GM21367 (cell line): ENCODE data around the gene EPHX1.
A peak's percentile ranks its signal among the peaks of the same experiment; 100 is the strongest.
"Not testable (repeated sequence)": the region's sequence is repeated elsewhere in the genome, so short reads cannot be mapped to it uniquely, and the experiment has no call there.

Source experiments
- ATAC-seq: cut with Tn5 transposase; IDR thresholded peaks from one replicate; pipeline ENCODE4 v1.9.1; 2021; ENCODE audit not compliant: unreplicated experiment

Gene EPHX1

DNA sequence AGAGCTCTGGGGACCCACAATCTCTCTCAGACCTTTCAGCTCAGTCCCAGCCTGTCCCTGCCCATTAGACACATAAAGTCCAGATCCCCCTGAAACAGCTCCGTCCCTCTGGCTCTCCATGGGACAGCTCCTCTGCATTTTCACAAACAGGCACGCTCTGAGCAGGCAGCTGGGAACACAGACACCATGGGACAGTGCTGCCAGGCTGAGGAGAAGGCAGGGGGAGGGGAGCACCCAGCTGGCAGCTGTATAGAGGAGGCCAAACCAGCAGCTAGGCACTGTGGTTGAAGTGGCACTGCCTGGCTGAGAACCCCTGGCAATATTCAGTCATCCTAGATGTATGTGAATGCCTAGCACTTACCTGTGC, 70.3 kb downstream of the EPHX1 start:
- ATAC-seq, result no peak

DNA sequence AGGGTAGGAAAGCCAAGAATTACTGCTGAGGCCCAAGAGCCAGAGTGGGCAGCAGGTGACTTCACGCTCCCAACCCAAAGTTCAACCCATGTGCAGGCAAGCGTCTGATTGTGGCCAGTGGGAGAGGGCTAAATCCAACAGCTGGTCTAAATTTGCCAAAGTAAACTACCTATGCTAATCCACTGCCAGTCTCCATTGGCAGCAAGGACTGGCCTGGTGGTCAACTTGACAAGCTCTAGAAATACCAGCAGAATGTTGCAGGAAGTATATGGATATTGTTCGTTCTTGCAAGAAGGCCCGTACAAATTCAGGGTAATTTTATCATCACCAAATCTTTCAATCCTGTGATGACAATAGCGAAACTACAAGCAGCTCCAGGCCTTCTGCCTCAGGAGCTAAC, 70.7 kb downstream of the EPHX1 start:
- no peak for ATAC-seq

DNA sequence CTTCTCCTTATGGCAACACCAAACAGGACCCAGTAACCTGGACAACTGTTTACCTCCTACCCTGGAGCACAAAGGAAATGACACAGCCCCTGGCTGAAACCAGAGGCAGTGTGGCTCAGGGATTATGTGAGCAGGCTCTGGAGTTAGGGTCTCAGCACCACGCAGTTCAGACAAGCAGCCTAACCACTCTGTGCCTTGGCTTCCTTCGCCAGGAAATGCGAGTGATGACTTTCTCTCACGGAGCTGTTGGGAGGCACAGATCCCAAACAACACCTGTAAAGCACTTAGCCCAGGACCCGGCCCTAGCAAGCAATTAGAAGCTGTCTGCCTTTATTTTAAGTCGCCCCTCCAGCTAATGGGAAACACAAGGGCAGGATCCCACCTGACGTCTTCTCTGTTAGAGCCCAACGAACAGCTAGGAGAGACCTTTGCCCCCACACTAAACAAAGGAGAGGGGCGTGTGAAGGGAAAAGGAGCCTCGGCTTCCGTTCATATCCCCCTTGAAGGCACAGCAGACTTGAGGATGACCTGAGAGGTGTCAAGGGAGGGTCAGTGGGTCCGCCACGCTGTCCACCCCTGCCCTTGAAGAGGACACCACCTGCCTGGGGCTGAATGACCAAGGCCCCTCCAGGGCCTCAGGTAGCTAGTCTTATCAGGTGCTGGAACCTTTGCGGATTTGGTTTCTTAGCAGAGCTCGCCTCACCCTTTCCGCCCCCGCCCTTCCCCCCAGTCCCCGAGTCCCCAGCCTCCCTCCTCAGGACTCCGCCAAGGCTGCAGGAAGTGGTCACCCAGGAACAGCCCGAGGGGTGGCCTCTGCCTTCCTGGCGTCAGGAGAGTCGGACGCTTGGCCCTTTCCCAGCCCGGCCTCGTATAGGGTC, 71.4 kb downstream of the EPHX1 start:
- ATAC-seq, result no peak

DNA sequence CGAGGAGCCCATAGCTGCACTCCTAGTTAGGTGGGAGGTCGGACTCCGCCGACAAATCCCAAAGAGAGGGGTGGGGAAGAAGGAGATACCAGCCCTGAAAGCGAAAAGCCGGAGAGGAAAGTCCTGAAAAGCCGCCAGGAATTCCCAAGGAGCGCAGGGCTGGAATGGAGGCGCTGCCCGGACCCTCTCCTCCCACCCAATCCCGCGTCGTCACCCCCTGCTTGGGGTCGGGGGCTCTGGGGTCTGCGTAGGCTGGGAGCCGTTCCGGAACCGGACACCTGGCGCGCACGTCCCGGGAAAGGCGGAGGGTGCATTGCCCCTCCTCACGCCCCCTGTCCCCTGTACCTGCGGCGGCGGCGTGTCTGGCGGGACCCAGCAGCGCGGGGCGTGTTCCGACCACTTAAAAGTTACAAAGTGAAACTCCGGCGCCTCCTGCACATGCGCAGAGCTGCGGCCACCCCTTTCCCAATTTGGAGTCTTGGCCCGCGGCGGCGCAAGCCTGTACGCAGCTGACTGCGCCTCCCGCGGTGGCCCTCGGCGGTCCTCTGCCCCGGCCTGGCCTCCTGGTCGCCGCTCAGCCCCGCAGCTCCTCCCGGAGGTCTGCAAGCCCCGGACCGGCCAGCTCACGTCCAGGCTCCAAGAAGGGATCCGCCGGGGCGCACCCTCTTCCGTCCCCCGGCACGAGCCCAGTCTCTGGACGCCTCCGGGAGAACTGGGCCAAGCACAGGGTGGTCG, 72.2 kb downstream of the EPHX1 start, which contains the start of gene TMEM63A:
TMEM63A (minus strand) TSS at position 422 of the 735 bp plus-strand sequence. CDS start 4,800 bp downstream, outside the sequence.
- ATAC-seq, result peak; percentile 66

- peak; percentile 24 for ATAC-seq
Measured at GRCh38 chr1:225882694-225883615, 73.0 kb downstream of the EPHX1 start.

DNA sequence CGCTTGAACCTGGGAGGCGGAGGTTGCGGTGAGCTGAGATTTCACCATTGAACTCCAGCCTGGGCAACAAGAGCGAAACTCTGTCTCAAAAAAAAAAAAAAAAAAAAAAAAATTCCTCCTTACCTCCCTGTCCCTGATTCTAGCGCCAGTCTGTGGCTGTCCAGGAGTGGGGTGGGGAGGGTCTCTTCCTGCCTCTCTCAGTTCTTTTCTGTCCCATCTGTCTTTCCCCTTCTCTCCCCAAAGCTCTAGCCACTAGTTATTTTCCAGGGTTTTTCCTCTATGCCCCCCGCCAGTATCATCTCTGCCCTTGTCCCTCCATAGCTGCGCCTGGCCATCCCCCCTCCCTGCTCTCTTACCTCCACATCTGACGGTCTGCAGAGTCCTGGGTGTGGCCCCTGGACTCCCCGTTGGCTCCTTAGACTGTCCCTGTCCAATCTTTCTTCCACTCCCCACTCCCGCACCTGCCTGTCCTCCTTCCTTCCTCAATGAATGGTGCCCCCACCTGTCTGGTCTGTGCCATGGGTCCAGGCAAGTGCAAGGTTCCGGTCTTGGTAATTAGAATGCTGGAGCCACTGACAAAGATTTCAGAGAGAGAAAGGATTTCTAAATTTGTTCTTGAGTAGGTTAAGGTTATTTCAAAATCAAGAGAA, 73.8 kb downstream of the EPHX1 start:
- no peak for ATAC-seq

DNA sequence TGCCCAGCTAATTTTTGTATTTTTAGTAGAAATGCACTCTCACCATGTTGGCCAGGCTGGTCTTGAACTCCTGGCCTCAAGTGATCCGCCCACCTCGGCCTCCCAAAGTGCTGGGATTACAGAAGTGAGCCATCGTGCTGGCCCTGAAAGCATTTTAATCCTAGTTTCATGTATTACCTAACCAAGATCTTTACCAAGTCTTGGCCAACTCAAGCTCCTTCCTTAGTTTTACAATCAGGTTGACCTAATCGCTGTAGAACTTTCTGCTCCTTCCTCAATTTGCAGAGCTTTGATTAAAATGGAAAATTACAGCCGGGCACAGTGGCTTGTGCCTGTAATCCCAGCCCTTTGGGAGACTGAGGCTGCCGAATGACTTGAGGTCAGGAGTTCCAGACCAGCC, 75.4 kb downstream of the EPHX1 start:
- ATAC-seq, result no peak

DNA sequence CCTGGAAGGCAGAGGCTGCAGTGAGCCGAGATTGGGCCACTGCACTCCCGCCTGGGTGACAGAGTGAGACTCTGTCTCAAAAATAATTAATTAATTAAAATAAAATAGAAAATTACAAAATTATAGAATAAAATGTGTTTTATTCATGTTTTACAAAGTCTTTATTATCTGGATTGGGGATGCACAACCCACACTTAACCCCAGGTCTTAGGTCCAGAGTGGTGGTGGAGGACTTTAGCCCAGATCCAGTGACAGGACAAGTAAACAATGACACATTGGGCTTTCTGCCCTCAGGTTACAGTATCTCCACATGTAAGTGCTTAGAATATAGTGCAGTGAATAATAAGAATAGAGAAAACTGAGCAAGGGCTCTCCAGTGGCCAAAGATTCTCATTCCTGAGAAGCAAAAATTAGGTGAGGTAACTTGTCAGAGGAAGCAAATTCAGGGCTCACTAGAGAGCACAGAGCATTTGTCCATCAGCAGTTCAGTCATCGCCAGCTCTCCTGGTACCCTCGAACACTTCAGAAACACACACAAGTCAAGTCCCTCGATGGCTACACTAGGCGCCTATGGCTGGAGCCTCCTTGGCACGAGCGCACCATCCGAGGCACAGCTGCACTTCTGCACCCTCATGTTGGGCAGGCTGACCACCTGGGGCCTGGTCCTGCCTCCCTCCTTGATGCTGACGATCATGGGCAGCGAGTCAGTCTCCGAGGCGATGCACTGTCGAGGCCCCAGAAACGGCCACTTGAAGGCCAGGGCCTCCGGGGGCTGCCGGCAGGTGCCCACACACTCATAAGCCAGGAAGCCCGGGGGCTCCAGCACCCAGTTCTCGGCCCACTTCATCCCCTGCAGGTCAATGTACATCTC, 76.5 kb downstream of the EPHX1 start:
- no peak for ATAC-seq

DNA sequence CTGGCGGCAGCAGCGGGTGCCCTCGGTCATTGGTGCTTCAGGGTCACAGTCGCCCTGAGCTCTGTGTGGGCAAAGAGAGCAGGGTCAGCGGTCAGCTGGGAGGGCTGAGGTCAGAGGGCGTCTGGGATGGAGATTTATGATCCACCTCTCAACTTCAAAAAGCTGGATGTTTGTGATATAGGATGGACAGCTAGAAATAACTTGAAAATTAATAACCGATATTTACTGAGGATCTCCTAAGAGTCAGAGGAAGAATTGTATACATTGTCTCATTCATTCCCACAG, 77.0 kb downstream of the EPHX1 start:
- no peak for ATAC-seq

DNA sequence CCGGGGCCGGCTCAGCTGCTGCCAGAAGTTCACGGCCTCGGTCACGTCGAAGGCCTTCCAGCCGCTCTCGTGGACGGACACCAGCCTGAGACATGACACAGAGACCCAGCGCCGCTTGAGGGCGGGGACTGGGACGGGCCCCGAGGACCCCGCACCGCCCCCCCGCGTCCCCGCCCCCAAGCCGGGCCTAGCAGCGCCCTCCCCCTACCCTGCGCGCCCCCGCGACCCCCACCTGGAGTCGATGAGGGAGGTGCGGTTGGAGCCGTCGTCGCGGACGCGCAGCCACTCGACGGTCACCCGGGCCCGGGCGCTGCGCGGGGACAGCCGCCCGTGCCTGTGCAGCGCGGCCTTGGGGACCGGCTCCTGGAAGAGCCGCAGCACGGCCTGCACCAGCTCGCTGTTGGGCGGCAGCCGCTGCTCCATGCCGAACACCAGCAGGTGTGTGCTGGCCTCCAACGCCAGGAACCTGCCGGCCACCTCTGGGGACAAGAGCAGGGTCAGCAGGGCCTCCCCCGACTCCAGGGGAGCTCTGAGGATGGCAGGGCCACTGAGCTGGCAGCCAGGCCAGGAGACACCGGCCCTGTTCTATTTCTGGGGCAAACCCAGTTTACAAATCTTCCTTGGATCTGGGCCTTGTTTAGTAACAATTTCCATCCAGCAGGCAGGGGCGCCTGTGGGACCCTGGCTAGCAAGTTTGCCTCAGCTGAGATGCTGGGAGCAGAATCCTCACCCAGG, 77.8 kb downstream of the EPHX1 start:
- ATAC-seq, result not testable (repeated sequence)

GRCh38 chr1:225888289-225888897, 78.5 kb downstream of the EPHX1 start:
- no peak for ATAC-seq

- no peak for ATAC-seq
Measured at GRCh38 chr1:225888898-225889601, 79.1 kb downstream of the EPHX1 start, which contains the start of gene LEFTY1. Gene LEFTY1 (minus strand): TSS chr1:225889146. CDS start chr1:225889066, 80 bp downstream.

DNA sequence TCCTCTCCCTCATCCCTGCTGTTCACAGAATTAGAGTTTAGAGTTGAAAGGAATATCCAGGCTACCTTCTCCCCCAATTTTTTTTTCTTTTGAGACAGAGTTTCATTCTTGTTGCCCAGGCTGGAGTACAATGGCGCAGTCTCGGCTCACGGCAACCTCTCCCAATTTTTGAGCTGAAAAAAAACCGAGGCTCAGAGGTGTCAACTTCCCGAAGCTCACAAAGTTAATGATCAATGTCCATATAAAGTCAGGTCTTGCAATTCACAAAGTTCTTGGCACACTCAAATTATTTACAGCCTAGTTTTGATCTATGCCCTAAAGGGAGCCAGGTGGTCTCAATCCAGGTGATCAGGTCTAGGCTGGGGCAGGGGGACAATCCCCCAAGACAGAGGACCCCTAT, 79.8 kb downstream of the EPHX1 start:
- ATAC-seq, result no peak

DNA sequence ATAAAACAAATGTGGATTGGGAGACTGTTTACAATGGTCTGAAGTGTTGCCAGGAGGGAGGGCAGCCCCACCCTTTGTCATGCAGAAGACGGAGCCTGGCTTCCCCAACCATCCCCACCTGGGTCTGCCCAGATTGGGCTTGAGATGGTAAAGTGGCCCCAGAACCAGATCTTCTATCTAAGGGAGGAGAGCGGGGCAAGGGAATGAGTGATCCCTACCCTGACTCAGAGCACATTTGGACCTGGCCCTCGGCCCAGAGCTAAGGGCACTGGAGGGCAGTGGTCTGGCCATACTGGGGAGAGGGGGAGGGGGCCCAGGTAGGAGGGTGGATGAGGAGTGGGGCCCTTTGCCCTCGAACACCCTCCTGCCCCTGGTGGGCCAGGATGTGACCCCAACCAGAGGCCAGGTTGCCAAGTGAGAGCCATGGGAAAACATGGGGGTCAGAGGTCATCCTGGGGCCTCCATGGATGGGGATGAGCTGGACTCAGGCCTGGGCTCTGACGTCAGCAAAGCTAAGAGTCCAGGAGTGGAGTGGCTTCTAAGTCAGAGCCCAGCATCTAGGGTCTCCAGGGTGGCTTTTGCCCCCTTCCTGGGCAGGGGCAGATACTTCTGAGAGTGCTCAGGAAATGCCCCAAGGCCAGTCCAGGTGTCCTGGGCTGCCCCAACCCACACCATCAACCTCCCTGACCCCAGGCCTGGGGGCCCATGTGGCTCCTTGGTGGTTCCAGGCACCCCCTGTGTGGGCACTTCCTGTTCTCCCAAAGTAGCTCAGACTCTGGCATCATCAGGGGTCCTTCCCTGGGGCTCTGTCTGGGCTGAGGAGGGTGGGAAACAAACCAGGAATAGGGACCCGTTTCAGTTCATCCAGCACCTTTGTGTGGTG, 80.7 kb downstream of the EPHX1 start:
- ATAC-seq, result no peak

GRCh38 chr1:225891229-225891972, 81.5 kb downstream of the EPHX1 start:
- ATAC-seq, result no peak

- ATAC-seq, result no peak
Measured at GRCh38 chr1:225892307-225892706, 82.4 kb downstream of the EPHX1 start.
